ENCODE measurements around the gene GAS2L3. TPM values are rescaled to one million over a fixed set of nuclear protein-coding genes. Genes with fewer than 3 reads are reported as not detected.

The GAS2L3 gene
- total and polyA plus RNA-seq, 2 of the 13 experiments (the other 11 are each of a cell fraction or from before 2014, with no cell fraction given), result 7.0 to 20.8 TPM

DNA sequence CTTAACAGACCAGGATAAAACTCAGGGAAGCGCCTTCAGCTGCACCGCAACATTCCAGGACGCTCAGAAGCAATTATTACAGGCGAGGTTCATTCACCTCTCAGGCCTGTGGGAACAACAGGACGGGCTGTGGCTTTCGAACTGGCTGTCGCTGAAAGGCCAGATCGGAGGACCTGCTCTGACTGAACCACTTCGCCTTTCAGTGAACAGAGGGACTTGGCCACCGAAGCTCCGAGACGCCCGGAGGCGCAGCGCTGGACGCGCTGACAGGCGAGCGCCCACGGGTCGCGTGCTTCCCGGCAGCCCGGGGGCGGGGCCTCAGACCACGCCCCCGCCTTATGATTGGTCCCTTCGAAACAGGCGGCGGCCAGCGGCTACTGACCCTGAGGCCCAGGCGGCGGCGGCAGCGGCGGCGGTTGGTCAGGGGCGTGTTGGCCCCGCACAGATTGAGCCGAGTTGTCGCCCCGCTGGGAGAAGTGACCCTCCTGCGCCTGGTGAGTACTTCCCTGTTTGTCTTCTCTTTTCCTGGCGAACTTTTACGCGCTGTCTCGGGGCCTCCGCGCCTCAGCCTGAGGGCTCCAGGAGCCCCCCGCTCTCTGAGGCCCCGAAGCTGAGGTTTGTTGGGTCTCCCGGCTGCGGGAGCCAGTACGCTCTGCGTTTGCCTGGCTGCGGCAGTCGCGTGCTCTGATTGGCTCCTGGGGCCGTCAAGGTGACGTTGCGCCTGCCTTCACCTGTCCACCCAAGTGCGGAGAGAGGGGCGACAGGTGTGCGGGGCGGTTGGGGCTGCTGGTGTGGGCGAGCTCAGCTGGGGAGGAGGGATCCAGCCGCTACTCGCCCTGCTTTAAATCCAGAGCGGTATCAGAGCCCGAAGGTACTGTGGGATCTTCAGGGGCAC is at the start of gene GAS2L3 (continued):
- TF ChIP-seq HNF1A (IDR thresholded peaks at IDR 0.05; ENCODE audit: low read depth) (no peak), HNF1A (CRISPR knock-in tag; IDR thresholded peaks at IDR 0.05; ENCODE audit: borderline replicate concordance) (peak; percentile 70), NCOA2 (CRISPR knock-in tag; IDR thresholded peaks at IDR 0.05) (no peak; the same call in 1 of the 2 replicates), AGO1 (IDR thresholded peaks at IDR 0.05; ENCODE audit: low read depth, low read length, poor library complexity, severe bottlenecking) (peak; percentile 44), ZNF282 (IDR thresholded peaks at IDR 0.05; ENCODE audit: partially characterized antibody) (no peak), ZNF430 (CRISPR knock-in tag; IDR thresholded peaks at IDR 0.05) (peak; percentile 88; the same call in 1 of the 2 replicates), NONO (IDR thresholded peaks at IDR 0.05) (no peak), NONO (CRISPR knock-in tag; conservative IDR thresholded peaks at IDR 0.05) (0 out of 2 replicates have a peak, but pooled peaks have one; percentile 22), PAX8 (CRISPR knock-in tag; IDR thresholded peaks at IDR 0.05; ENCODE audit: borderline replicate concordance) (peak; percentile 95; the same call in 1 of the 2 replicates), SAFB2 (CRISPR knock-in tag; IDR thresholded peaks at IDR 0.05; ENCODE audit: borderline replicate concordance, low read depth) (peak; percentile 45; the same call in 1 of the 2 replicates), GFI1 (CRISPR knock-in tag; IDR thresholded peaks at IDR 0.05; ENCODE audit: borderline replicate concordance) (peak; percentile 95)
- TF ChIP-seq, protein P1, sequence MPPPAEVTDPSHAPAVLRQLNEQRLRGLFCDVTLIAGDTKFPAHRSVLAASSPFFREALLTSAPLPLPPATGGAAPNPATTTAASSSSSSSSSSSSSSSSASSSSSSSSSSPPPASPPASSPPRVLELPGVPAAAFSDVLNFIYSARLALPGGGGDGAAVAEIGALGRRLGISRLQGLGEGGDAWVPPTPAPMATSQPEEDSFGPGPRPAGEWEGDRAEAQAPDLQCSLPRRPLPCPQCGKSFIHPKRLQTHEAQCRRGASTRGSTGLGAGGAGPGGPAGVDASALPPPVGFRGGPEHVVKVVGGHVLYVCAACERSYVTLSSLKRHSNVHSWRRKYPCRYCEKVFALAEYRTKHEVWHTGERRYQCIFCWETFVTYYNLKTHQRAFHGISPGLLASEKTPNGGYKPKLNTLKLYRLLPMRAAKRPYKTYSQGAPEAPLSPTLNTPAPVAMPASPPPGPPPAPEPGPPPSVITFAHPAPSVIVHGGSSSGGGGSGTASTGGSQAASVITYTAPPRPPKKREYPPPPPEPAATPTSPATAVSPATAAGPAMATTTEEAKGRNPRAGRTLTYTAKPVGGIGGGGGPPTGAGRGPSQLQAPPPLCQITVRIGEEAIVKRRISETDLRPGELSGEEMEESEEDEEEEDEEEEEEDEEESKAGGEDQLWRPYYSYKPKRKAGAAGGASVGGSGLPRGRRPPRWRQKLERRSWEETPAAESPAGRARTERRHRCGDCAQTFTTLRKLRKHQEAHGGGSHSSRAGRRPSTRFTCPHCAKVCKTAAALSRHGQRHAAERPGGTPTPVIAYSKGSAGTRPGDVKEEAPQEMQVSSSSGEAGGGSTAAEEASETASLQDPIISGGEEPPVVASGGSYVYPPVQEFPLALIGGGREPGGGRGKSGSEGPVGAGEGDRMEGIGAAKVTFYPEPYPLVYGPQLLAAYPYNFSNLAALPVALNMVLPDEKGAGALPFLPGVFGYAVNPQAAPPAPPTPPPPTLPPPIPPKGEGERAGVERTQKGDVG (CRISPR knock-in tag; IDR thresholded peaks at IDR 0.05; ENCODE audit: borderline replicate concordance), result peak; percentile 78; the same call in 1 of the 2 replicates
- TF ChIP-seq, protein P2, sequence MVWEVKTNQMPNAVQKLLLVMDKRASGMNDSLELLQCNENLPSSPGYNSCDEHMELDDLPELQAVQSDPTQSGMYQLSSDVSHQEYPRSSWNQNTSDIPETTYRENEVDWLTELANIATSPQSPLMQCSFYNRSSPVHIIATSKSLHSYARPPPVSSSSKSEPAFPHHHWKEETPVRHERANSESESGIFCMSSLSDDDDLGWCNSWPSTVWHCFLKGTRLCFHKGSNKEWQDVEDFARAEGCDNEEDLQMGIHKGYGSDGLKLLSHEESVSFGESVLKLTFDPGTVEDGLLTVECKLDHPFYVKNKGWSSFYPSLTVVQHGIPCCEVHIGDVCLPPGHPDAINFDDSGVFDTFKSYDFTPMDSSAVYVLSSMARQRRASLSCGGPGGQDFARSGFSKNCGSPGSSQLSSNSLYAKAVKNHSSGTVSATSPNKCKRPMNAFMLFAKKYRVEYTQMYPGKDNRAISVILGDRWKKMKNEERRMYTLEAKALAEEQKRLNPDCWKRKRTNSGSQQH (CRISPR knock-in tag; IDR thresholded peaks at IDR 0.05; ENCODE audit: low read depth), result 0 out of 2 replicates have a peak, but pooled peaks have one; percentile 71
